ENCODE measurements around the gene ICAM4.

Gene ICAM4

GRCh38 chr19:10283301-10284064 lies 3.3 kb upstream of the ICAM4 start:
- no peak overlapping the region for H3K27ac ChIP-seq (ENCODE audit: low read length)
- H3K4me3 ChIP-seq (ENCODE audit: low read length) = no peak overlapping the region
- no peaks in the 10 kb centered on the region for H3K27me3 ChIP-seq (ENCODE audit: low read depth, low read length)
- peaks cover 50% of the 10 kb centered on the region for H3K79me2 ChIP-seq (ENCODE audit: low read length)
- no peak overlapping the region for H3K4me2 ChIP-seq (ENCODE audit: low read length)
- peaks cover 76% of the 10 kb centered on the region for H3K36me3 ChIP-seq (replicated peaks; ENCODE audit: low read depth, low read length)
- H4K20me1 ChIP-seq (ENCODE audit: insufficient read depth, low read length) = peaks cover 81% of the 10 kb centered on the region
- no peak for TF ChIP-seq CTCF (IDR thresholded peaks at IDR 0.05; ENCODE audit: low read depth, low read length)
- no peak for TF ChIP-seq EZH2phosphoT487 (IDR thresholded peaks at IDR 0.05; ENCODE audit: low read depth)
- H2AFZ ChIP-seq (ENCODE audit: low read depth, low read length) = no peak overlapping the region
- H3K4me1 ChIP-seq (ENCODE audit: low read length) = peaks cover 6% of the 10 kb centered on the region; the same call in 1 of the 2 replicates
- no peak overlapping the region for H3K9ac ChIP-seq (ENCODE audit: low read length)
- H3K9me3 ChIP-seq (ENCODE audit: insufficient read depth, low read length) = no peaks in the 10 kb centered on the region

- Histone ChIP-seq H3K27ac (ENCODE audit: low read length) (no peak overlapping the region), H3K36me3 (replicated peaks; ENCODE audit: low read depth, low read length) (peaks cover 68% of the 10 kb centered on the region), H3K79me2 (ENCODE audit: low read length) (peaks cover 42% of the 10 kb centered on the region), H3K27me3 (ENCODE audit: low read depth, low read length) (no peaks in the 10 kb centered on the region), H3K9me3 (ENCODE audit: insufficient read depth, low read length) (no peaks in the 10 kb centered on the region), H2AFZ (ENCODE audit: low read depth, low read length) (no peak overlapping the region), H3K4me1 (ENCODE audit: low read length) (peaks cover 5% of the 10 kb centered on the region), H3K4me3 (ENCODE audit: low read length) (no peak overlapping the region), H3K9ac (ENCODE audit: low read length) (no peak overlapping the region), H3K4me2 (ENCODE audit: low read length) (no peak overlapping the region), H4K20me1 (ENCODE audit: insufficient read depth, low read length) (peaks cover 72% of the 10 kb centered on the region)
- TF ChIP-seq CTCF (IDR thresholded peaks at IDR 0.05; ENCODE audit: low read depth, low read length) (no peak), EZH2phosphoT487 (IDR thresholded peaks at IDR 0.05; ENCODE audit: low read depth) (no peak)
These were observed 2.4 kb upstream of the ICAM4 start for GRCh38 chr19:10284065-10284959.

- Histone ChIP-seq H2AFZ (ENCODE audit: low read depth, low read length) (no peak overlapping the region), H3K4me2 (ENCODE audit: low read length) (no peak overlapping the region), H3K27ac (ENCODE audit: low read length) (no peak overlapping the region), H3K36me3 (replicated peaks; ENCODE audit: low read depth, low read length) (peaks cover 63% of the 10 kb centered on the region), H3K9ac (ENCODE audit: low read length) (no peak overlapping the region), H3K79me2 (ENCODE audit: low read length) (peaks cover 36% of the 10 kb centered on the region), H4K20me1 (ENCODE audit: insufficient read depth, low read length) (peaks cover 66% of the 10 kb centered on the region), H3K27me3 (ENCODE audit: low read depth, low read length) (no peaks in the 10 kb centered on the region), H3K4me3 (ENCODE audit: low read length) (no peak overlapping the region), H3K9me3 (ENCODE audit: insufficient read depth, low read length) (no peaks in the 10 kb centered on the region), H3K4me1 (ENCODE audit: low read length) (peaks cover 5% of the 10 kb centered on the region)
- TF ChIP-seq EZH2phosphoT487 (IDR thresholded peaks at IDR 0.05; ENCODE audit: low read depth) = no peak
- TF ChIP-seq CTCF (IDR thresholded peaks at IDR 0.05; ENCODE audit: low read depth, low read length) = no peak
These were observed 1.8 kb upstream of the ICAM4 start for GRCh38 chr19:10284960-10285278.

GRCh38 chr19:10285393-10285792 lies 1.4 kb upstream of the ICAM4 start:
- Histone ChIP-seq H3K36me3 (replicated peaks; ENCODE audit: low read depth, low read length) (peaks cover 60% of the 10 kb centered on the region), H3K9ac (ENCODE audit: low read length) (no peak overlapping the region), H3K4me1 (ENCODE audit: low read length) (peaks cover 5% of the 10 kb centered on the region)

More at GRCh38 chr19:10285393-10285792, 1.4 kb upstream of the ICAM4 start:
- Histone ChIP-seq H3K4me3 (ENCODE audit: low read length) (no peak overlapping the region), H4K20me1 (ENCODE audit: insufficient read depth, low read length) (peaks cover 63% of the 10 kb centered on the region), H3K9me3 (ENCODE audit: insufficient read depth, low read length) (no peaks in the 10 kb centered on the region), H2AFZ (ENCODE audit: low read depth, low read length) (no peak overlapping the region), H3K4me2 (ENCODE audit: low read length) (no peak overlapping the region), H3K27ac (ENCODE audit: low read length) (0 out of 2 replicates have a peak overlapping the region, but pooled peaks have one; percentile 34), H3K27me3 (ENCODE audit: low read depth, low read length) (no peaks in the 10 kb centered on the region), H3K79me2 (ENCODE audit: low read length) (peaks cover 31% of the 10 kb centered on the region)
- TF ChIP-seq CTCF (IDR thresholded peaks at IDR 0.05; ENCODE audit: low read depth, low read length) (no peak), EZH2phosphoT487 (IDR thresholded peaks at IDR 0.05; ENCODE audit: low read depth) (no peak)

Data from OCI-LY3 (cell line).